Uterus (tissue), 2 donors: ENCODE measurements around the gene PDIA3.
"Not testable (repeated sequence)": the region's sequence is repeated elsewhere in the genome, so short reads cannot be mapped to it uniquely, and the experiment has no call there.

Experiments used
- POLR2A ChIP-seq, 2 donors: fragments of 450-650 bp; IDR thresholded peaks; one replicate each; pipeline ENCODE4 v1.6.1; 2016; ENCODE audit warnings: antibody characterized with exemption in 2 of 2, mild to moderate bottlenecking in 1 of 2, moderate library complexity in 1 of 2
- TF ChIP-seq, protein P1 (sequence below), 4 experiments: fragments of 200-600 bp in 2 of 4; fragments of 450-650 bp in 2 of 4; sonication (generic) in 2 of 4; IDR thresholded peaks; one replicate each; pipeline ENCODE4 v1.5.1; 2016 to 2019; ENCODE audit warnings: antibody characterized with exemption in 4 of 4, mild to moderate bottlenecking in 2 of 4, moderate library complexity in 1 of 4

DNA sequence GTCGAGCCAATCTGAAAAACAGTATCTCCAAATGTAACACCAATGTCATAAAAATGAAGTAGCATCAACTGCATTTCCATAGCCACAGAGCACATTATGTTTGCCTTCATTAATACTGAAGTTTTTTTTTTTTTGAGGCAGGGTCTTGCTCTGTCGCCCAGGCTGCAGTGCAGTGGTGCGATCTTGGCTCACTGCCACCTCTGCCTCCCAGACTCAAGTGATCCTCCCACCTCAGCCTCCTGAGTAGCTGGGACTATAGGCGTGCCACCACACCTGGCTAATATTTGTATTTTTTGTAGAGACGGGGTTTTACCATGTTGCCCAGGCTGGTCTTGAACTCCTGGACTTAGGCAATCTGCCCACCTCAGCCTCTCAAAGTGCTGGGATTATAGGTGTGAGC is 68.8 kb downstream of the PDIA3 start:
- TF ChIP-seq, protein P1, sequence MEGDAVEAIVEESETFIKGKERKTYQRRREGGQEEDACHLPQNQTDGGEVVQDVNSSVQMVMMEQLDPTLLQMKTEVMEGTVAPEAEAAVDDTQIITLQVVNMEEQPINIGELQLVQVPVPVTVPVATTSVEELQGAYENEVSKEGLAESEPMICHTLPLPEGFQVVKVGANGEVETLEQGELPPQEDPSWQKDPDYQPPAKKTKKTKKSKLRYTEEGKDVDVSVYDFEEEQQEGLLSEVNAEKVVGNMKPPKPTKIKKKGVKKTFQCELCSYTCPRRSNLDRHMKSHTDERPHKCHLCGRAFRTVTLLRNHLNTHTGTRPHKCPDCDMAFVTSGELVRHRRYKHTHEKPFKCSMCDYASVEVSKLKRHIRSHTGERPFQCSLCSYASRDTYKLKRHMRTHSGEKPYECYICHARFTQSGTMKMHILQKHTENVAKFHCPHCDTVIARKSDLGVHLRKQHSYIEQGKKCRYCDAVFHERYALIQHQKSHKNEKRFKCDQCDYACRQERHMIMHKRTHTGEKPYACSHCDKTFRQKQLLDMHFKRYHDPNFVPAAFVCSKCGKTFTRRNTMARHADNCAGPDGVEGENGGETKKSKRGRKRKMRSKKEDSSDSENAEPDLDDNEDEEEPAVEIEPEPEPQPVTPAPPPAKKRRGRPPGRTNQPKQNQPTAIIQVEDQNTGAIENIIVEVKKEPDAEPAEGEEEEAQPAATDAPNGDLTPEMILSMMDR (IDR thresholded peaks at IDR 0.05), result not testable (repeated sequence)
- TF ChIP-seq POLR2A (IDR thresholded peaks at IDR 0.05), result not testable (repeated sequence)
